NB4 (cell line): ENCODE data around the gene TGFBR3L.

Experiments used
- DNase-seq: peaks from one replicate; pipeline ENCODE4 v3.0.0; 2010; ENCODE audit warnings: low read depth
- H3K4me3 ChIP-seq: one replicate; pipeline ENCODE4 v1.5.1; 2011; ENCODE audit warnings: mild to moderate bottlenecking, low read depth, low read length, moderate library complexity
- MYC ChIP-seq: IDR thresholded peaks from 2 replicates; pipeline ENCODE4 v1.6.1; 2011; ENCODE audit warnings: low read depth, low read length
- POLR2A ChIP-seq: IDR thresholded peaks from 2 replicates; pipeline ENCODE4 v1.6.1; 2011; ENCODE audit warnings: mild to moderate bottlenecking; ENCODE audit not compliant: insufficient read length; ENCODE audit errors: extremely low read depth
- TF ChIP-seq, protein P1 (sequence below): IDR thresholded peaks from one replicate; pipeline ENCODE4 v1.5.1; 2012; ENCODE audit warnings: low read depth, low read length
- TF ChIP-seq, protein P2 (sequence below): IDR thresholded peaks from 2 replicates; pipeline ENCODE4 v1.6.1; 2011; ENCODE audit warnings: low read depth, low read length

Gene TGFBR3L

DNA sequence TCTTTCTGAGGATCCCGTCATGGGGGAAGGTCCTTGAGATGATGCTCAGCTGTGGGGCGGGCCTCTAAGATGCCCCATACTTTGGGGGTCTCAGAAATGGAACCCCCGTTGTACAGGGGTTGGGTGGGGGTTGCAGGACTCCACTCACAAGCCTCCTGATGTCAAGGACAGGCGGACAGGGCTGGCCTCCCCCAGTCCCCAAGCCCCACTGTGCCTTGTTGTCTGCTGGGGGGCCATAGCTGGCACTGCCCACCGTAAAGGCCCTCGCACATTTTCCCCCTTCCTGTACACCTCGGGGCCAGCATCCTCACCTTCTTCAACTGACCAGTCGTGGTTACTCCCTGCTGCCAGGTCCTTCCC is 8.2 kb downstream of the TGFBR3L start:
- H3K4me3 ChIP-seq: no peak overlapping the region
- no peak for DNase-seq
- TF ChIP-seq, protein P1, sequence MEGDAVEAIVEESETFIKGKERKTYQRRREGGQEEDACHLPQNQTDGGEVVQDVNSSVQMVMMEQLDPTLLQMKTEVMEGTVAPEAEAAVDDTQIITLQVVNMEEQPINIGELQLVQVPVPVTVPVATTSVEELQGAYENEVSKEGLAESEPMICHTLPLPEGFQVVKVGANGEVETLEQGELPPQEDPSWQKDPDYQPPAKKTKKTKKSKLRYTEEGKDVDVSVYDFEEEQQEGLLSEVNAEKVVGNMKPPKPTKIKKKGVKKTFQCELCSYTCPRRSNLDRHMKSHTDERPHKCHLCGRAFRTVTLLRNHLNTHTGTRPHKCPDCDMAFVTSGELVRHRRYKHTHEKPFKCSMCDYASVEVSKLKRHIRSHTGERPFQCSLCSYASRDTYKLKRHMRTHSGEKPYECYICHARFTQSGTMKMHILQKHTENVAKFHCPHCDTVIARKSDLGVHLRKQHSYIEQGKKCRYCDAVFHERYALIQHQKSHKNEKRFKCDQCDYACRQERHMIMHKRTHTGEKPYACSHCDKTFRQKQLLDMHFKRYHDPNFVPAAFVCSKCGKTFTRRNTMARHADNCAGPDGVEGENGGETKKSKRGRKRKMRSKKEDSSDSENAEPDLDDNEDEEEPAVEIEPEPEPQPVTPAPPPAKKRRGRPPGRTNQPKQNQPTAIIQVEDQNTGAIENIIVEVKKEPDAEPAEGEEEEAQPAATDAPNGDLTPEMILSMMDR: no peak
- TF ChIP-seq, protein P2, sequence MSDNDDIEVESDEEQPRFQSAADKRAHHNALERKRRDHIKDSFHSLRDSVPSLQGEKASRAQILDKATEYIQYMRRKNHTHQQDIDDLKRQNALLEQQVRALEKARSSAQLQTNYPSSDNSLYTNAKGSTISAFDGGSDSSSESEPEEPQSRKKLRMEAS: no peak
- TF ChIP-seq MYC: no peak
- no peak for TF ChIP-seq POLR2A

DNA sequence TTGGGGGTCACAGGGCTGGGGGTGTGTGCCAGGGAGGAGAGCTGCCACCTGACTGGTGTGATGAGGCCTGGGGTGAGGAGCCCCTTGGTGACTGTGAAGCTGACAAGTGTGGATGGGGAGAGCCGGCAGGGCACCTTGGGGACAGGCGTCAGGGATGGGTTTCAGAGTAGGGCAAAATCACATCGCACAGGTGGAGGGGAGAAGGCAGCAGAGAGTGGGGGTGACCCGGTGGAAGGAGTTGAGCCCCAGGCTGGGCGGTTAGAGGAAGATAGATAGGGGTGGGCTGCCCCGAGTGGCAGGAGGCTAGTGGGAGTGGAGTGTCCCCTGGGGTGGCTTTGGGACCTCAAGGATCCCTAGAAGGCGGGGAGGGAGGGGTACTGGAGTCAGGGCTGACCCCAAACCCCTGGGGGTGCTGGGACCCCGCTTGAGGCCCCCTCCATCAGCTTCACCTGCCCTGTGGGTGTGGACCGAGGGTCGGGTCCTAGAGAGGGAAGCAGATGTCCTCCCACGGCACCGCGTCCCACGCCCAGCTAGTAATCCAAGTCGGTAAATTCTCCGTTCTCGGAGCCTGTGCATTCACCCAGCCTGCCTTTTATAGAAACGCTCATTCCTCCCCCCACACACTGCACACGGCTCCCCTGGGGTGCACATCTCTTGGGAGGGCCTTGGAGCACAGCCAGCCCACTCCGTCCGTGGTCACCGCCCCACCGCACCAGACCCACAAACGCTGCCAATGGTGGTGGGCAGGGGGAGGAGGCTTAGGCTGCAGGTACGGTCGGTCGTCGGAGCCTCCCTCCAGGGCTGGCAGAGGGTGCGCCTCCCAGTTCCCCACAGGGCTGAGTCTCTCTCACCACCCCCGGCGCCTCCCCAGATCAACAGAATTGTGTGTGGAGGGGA is 8.9 kb downstream of the TGFBR3L start:
- H3K4me3 ChIP-seq: no peak overlapping the region
- DNase-seq: peak; percentile 59
- TF ChIP-seq MYC: no peak

DNA sequence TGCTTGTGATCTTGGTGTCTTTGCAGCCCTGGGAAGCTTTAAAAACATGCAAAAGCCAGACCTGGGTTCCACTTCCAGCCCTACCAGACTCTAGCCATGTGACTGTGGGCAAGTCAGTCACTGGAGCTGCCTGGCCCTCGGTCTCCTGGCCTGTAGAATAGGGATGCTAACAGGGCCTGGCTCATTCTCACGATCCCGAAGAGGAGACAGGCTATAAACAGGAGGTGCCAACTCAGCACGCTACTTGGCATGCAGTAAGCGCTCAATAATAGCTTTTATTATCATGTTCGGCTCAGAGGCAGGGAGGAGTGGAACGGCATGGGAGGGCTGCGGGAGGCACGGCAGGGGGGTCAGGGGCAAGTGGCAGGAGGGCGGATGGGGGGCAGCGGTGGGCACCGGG is 9.6 kb downstream of the TGFBR3L start:
- TF ChIP-seq MYC (no peak), POLR2A (no peak)
- TF ChIP-seq, protein P1: no peak
- TF ChIP-seq, protein P2: no peak
- no peak overlapping the region for H3K4me3 ChIP-seq
- peak; percentile 47 for DNase-seq

DNA sequence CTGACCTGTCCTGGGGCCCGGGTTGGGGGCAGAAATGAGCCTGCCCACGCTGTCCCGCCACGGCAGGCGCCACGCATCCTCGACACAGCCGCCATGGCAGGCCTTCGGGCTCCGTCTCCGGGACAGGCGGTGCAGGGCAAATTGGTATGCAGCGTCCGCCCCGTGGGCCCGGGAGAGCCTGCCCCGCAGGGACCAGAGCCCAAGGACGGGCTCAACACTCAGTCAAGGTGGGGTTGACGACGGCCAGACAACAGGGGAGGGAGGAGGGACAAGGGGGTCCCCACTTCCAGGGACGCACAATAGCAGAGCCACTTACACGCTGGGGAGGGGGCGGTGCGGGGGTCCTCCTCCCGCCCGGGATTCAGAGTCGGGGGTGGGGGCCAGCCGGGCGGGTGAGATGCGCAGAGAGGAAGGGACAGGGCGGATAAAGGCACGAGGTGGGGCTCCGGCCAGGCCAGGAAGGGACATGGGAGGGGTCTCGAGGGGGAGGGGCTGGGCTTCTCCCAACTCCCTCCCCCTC is 10.1 kb downstream of the TGFBR3L start:
- no peak for TF ChIP-seq POLR2A
- TF ChIP-seq, protein P1: no peak
- TF ChIP-seq MYC: no peak
- TF ChIP-seq, protein P2: no peak

DNA sequence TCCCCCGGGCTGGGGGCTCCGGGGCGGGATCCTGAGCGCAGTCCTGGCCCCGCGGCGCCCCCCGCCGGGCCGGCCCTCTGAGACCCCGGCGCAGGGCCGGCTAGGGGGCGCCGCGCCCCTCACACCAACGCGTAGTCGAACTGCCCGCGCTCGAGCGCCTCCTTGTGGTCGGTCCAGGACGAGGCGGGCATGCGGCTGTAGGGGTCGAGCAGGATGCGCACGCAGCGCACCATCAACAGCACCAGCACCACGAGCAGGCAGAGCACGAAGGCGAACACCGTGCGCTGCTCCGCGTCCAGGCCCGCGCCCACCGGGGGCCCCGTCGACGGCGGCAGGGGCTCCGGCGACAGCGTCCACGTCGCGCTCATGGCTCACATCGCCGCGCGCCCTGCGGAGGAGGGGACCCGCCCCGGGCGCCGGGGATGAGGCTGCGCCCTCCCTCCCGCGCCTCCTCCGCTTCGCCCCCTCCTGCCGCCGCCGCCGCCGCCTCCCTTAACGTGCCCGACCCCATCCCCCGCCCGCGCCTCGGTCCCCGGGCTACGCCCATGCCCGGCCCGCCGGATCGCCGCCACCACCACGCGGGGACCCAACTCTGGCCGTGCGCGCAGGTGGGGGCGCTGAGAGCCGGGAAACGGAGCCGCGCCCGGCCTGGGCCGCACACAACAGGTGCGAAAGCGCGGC is 10.7 kb downstream of the TGFBR3L start:
- TF ChIP-seq, protein P1: peak; percentile 84
- no peak for TF ChIP-seq POLR2A
- TF ChIP-seq, protein P2: peak; percentile 95
- TF ChIP-seq MYC: peak; percentile 90
- H3K4me3 ChIP-seq: no peak overlapping the region
- peak; percentile 87 for DNase-seq

More for the DNA sequence above, 10.1 kb downstream of the TGFBR3L start:
- DNase-seq: no peak
- H3K4me3 ChIP-seq: no peak overlapping the region

DNA sequence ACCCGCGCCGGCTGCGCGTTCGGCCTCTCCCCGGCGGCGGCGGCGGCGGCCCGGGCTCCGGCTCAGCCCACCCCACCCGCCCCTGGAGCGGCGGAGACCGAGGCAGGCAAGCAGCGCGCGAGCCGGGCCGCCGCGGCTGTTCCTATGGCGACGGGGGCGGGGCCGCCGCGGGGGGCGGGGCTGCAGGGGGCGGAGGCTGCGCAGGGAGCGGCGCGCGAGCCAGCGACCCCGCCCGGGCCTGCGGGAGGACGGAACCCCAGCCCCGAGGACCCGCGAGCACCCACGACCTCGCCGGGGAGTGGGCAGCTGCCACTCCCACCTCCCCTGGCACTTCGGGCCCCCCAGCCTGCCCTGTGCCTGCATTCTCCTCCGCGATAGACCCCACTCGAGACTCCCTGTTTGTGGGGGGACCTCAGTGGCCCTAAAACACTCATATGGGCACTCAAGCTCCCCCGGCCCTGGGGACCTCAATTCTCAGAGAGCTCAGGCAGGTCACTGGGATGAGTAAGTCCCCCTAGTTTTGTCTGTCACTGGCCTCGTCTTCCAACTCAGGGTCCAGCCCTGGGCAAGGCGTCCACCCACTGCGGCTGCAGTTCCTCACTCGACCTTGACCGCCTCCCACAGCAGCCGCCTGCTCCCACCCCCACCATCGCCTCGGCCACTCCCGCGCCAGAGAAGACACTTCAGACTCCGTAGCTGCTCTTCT is 11.5 kb downstream of the TGFBR3L start, which contains the start of gene CTXN1:
Gene CTXN1, minus strand, starts transcription at position 115 of the 706 bp plus-strand sequence. CDS start 597 bp downstream, outside the sequence.
- DNase-seq: peak; percentile 76
- peak within 1 kb of the TSS; percentile 6 for H3K4me3 ChIP-seq
- TF ChIP-seq, protein P1: no peak
- TF ChIP-seq MYC: peak; percentile 15; the same call in 1 of the 2 replicates
- TF ChIP-seq, protein P2: no peak
- TF ChIP-seq POLR2A: no peak
